Measurements from ENCODE around the gene GRM1. TPM values are rescaled to one million over a fixed set of nuclear protein-coding genes. Genes with fewer than 3 reads are reported as not detected.
"Not testable (repeated sequence)": the region's sequence is repeated elsewhere in the genome, so short reads cannot be mapped to it uniquely, and the experiment has no call there.

The GRM1 gene
- total RNA-seq, 2 experiments from 2014 or later, result not detected

DNA sequence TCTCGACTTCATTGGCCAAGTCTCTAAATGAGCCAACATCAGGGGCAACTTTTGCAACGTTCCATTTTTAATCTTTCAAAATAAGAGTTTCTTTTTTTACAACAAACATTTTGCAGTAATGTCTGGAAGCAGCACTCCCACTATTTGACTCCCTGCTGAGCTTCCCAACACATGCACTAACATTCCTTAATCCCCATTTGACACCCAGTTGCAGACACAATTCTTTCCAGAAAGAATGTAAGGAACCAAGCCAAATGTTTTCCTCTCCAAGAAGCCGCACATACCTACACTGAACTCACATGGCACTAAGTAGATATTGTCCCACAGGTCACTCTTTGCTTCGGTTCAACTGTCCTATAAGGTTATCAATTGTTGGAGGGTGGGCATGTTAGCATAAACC, 165.6 kb downstream of the GRM1 start:
- DNase-seq, result no peak
- Mint-ChIP-seq H3K36me3 (no peaks in the 10 kb centered on the region), H3K9me3 (no peaks in the 10 kb centered on the region), H3K27me3 (peaks cover 3% of the 10 kb centered on the region), H3K27ac (no peak overlapping the region), H3K4me1 (no peaks in the 10 kb centered on the region), H3K4me3 (no peak overlapping the region)

DNA sequence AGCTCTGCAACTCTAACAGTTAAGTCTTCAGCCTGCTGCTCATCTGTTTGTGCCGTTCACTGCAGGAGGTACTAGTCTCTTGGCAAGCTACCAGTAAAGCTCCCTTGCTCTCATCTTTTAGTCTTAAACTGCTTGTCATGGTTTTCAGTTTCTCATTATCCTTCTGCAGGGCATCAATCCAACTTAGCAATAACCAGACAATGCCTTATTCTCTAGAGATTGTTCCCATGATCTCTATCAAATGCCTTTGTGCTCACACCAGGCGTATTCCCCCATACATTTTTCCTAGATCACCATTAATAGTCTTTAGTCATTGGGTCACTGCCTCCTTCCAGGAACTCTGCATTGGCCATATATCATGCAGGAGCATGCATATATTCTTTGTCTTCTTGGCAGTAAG, 171.3 kb downstream of the GRM1 start:
- H3K27ac Mint-ChIP-seq, result no peak overlapping the region
- no peak for DNase-seq
- H3K9me3 Mint-ChIP-seq, result no peaks in the 10 kb centered on the region
- H3K27me3 Mint-ChIP-seq, result no peaks in the 10 kb centered on the region
- H3K36me3 Mint-ChIP-seq, result no peaks in the 10 kb centered on the region
- H3K4me3 Mint-ChIP-seq, result no peak overlapping the region
- no peaks in the 10 kb centered on the region for H3K4me1 Mint-ChIP-seq

DNA sequence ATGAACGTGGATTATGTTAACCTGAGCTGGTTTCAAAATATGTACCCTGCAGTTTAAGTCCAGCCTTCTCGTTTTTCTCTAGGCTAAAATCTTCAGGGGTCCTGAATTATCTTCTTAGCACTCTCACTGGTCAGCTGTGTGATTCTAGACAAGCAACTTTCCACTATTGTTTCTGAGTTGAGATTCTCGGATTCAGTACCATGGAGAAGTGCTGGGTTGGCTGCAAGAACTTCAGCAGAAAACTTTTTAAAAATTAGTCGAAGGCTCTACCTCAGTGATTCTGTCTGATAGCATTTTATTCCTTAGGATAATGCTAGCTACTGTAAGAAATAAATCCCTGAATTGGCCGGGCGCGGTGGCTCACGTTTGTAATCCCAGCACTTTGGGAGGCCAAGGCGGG, 173.7 kb downstream of the GRM1 start:
- H3K27ac Mint-ChIP-seq, result no peak overlapping the region
- no peak for DNase-seq

DNA sequence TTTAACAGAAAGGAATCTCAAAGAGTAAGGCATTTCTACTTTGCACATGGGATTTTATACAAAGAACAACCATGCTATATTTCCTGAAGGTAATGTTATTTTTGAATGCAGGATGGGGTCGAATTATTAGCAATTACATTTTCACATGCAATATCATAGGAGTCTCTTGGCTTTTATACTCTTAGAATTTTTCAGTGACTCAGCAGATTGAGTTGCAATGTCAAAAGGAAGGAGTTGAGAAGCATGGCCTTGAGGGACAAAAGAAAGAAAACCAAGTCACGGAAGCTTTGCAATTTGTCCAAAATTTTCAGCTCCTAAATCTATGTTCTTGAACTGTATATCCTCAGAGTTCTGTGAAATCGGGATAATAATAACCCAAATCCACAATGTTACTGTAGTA, 181.1 kb downstream of the GRM1 start:
- Mint-ChIP-seq H3K36me3 (no peaks in the 10 kb centered on the region), H3K4me3 (no peak overlapping the region), H3K9me3 (no peaks in the 10 kb centered on the region), H3K27ac (no peak overlapping the region), H3K4me1 (peaks cover 3% of the 10 kb centered on the region), H3K27me3 (peaks cover 4% of the 10 kb centered on the region)
- no peak for DNase-seq

More for the DNA sequence above, 173.7 kb downstream of the GRM1 start:
- no peaks in the 10 kb centered on the region for H3K36me3 Mint-ChIP-seq
- H3K9me3 Mint-ChIP-seq, result no peaks in the 10 kb centered on the region
- H3K4me3 Mint-ChIP-seq, result no peak overlapping the region
- no peaks in the 10 kb centered on the region for H3K27me3 Mint-ChIP-seq
- H3K4me1 Mint-ChIP-seq, result no peaks in the 10 kb centered on the region

DNA sequence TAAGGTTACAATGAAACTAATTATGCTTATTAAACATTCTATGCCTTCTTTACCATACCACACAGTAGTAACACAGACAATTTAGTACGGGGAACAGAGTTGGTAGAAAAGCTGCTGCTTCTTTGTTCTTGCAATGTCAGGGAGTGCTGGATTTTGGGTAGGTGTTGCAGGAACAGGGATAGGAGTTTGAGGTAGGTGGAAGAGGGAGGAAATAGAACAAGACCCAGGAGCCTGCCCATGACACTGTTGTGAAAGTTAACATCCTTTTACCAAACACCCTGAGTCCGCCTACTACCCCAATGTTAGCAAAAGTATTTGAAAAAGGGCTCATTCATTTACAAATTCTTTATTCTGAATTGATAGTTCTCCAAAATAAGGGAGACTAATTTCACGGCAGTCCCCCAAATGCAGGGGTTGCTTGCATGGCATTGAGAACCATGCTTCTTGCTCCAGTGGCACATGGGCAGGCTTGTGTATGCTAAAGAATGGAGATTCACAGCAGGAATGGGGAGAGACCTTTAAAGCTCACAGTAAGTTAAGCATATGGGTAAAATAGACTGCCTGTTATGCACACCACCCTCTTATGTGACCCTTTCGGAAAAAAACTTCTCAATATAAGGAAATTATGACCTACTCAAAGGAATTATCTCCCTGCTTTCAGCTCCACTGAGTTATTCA, 181.7 kb downstream of the GRM1 start:
- peaks cover 3% of the 10 kb centered on the region for H3K4me1 Mint-ChIP-seq
- H3K27me3 Mint-ChIP-seq, result peaks cover 4% of the 10 kb centered on the region
- no peak overlapping the region for H3K27ac Mint-ChIP-seq
- H3K4me3 Mint-ChIP-seq, result no peak overlapping the region
- no peaks in the 10 kb centered on the region for H3K9me3 Mint-ChIP-seq
- no peaks in the 10 kb centered on the region for H3K36me3 Mint-ChIP-seq
- DNase-seq, result no peak

DNA sequence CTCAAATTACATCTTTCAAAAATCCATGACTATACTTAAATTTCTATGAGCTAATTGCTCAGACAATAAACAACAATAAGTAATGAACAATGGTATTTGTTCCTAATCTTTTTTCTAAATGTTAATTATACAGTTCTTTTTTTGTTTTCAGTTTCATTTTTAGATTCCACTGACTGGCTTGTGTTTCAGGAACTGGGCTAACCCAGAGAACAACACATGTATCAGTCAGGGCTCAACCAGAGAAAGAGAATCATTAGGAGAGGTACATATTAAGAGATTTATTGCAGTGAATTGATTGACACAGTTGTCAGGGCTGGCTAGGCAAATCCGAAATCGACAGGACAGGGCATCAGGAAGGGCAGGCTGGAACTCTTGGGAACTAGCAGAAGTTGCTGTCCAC, 182.8 kb downstream of the GRM1 start:
- H3K4me3 Mint-ChIP-seq, result no peak overlapping the region
- no peak for DNase-seq
- H3K9me3 Mint-ChIP-seq, result no peaks in the 10 kb centered on the region
- no peaks in the 10 kb centered on the region for H3K36me3 Mint-ChIP-seq
- H3K27me3 Mint-ChIP-seq, result peaks cover 4% of the 10 kb centered on the region
- no peak overlapping the region for H3K27ac Mint-ChIP-seq
- peaks cover 3% of the 10 kb centered on the region for H3K4me1 Mint-ChIP-seq

DNA sequence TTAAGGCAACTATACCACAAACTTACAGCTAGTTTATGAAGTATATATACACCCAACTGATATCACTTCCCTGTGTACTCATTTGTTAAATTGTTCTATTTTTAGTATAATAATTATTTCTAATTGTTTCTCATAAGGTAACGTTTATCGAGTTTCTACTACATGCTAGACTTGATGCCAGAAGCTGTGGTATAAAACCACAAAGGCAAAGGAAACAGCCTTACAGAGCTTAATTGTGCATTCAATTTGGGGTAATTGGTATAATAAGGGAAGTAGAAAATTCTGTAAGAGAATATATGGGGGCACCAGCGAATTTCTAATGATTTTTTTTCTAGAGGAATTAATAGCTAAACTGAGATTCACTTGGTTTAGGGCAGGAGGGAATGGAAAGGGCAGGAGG, 183.9 kb downstream of the GRM1 start:
- Mint-ChIP-seq H3K27me3 (peaks cover 4% of the 10 kb centered on the region), H3K4me1 (peaks cover 3% of the 10 kb centered on the region), H3K9me3 (no peaks in the 10 kb centered on the region), H3K27ac (no peak overlapping the region), H3K36me3 (no peaks in the 10 kb centered on the region), H3K4me3 (no peak overlapping the region)
- DNase-seq, result no peak

DNA sequence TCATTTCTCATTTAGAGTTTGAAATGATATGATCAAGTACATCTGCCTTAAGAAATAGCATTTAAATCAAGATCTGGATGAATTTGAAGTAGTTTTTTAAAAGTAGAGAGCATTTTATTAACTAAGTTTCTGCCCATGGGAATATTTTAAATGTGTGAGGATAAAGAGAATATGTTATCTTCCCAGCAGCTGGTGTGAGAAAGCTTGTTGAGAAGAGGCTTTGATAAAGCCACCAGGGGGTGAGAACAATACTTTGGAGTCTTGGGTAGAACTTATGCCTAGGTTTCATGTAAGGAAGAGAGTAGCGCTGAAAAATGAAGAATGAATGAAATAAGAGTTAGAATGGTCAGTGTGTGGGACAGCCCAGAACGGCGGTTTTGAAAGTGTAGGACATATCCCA, 190.2 kb downstream of the GRM1 start:
- H3K27ac Mint-ChIP-seq, result no peak overlapping the region

DNA sequence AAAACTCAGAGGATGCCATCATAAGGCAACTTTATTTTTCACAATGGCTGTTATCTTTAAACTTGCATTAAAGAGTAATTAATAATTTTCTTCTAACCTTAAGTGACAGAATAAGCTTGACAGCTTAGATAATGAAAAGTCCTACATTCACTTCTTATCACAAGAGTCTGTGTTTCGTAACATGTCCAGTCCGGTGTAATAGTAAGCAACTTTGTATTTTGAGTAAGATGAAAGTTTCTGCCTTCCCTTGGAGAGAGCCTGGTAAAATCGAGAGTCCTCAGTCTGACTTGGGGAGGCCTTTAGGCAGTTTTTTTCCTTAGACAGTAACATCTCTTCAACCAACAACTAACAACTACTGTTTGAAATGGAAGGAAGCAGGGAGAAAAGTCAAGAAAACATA, 195.6 kb downstream of the GRM1 start:
- H3K36me3 Mint-ChIP-seq, result no peaks in the 10 kb centered on the region
- H3K27me3 Mint-ChIP-seq, result no peaks in the 10 kb centered on the region
- H3K4me1 Mint-ChIP-seq, result no peaks in the 10 kb centered on the region
- no peak overlapping the region for H3K4me3 Mint-ChIP-seq
- DNase-seq, result no peak
- H3K27ac Mint-ChIP-seq, result no peak overlapping the region
- H3K9me3 Mint-ChIP-seq, result no peaks in the 10 kb centered on the region

More for the DNA sequence above, 190.2 kb downstream of the GRM1 start:
- H3K9me3 Mint-ChIP-seq, result no peaks in the 10 kb centered on the region
- no peak for DNase-seq
- H3K4me1 Mint-ChIP-seq, result no peaks in the 10 kb centered on the region
- no peaks in the 10 kb centered on the region for H3K27me3 Mint-ChIP-seq
- H3K4me3 Mint-ChIP-seq, result no peak overlapping the region
- no peaks in the 10 kb centered on the region for H3K36me3 Mint-ChIP-seq

DNA sequence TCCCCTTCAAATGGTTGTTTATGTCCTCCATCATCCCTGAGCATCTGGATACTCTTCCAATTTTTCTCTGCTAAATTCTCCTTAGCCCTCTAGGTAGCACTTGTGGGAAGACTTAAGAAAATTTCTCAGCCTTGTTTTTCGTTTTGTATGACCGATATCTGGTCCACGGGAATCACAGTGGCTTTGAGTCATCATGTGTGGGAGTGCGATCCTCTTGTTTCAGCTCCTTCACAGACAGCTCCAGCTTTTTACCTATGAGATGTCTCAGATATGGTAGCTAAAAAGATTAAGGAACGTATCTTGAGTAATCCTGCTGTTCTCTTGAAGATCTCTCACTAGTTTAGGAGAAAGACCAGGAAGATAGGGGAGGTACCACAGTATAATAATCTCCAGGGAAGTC, 196.1 kb downstream of the GRM1 start:
- Mint-ChIP-seq H3K4me1 (no peaks in the 10 kb centered on the region), H3K9me3 (no peaks in the 10 kb centered on the region), H3K4me3 (no peak overlapping the region), H3K27me3 (no peaks in the 10 kb centered on the region), H3K27ac (no peak overlapping the region), H3K36me3 (no peaks in the 10 kb centered on the region)
- no peak for DNase-seq

DNA sequence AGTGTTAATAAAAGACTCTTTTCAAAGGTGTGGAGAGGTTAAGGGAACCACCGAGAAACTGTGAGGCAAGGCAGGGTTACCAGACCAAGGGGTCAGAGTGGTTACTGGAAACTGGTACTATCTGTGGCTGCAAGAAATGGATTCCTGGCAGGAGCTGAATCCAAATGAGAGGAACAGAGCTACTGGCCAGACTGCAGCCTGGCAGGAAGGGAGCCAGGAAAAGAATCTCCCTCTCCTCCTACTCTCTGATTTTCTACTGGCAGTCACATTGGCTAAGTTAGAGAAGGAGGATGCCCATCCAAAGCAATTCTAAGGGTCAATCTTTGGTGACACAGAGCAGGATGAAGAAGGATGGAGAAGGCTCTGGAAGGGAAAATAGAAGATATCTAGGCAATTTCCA, 211.5 kb downstream of the GRM1 start:
- H3K4me1 Mint-ChIP-seq, result no peaks in the 10 kb centered on the region
- no peaks in the 10 kb centered on the region for H3K36me3 Mint-ChIP-seq
- H3K9me3 Mint-ChIP-seq, result peaks cover 3% of the 10 kb centered on the region
- no peak overlapping the region for H3K27ac Mint-ChIP-seq
- no peaks in the 10 kb centered on the region for H3K27me3 Mint-ChIP-seq
- H3K4me3 Mint-ChIP-seq, result no peak overlapping the region
- no peak for DNase-seq

DNA sequence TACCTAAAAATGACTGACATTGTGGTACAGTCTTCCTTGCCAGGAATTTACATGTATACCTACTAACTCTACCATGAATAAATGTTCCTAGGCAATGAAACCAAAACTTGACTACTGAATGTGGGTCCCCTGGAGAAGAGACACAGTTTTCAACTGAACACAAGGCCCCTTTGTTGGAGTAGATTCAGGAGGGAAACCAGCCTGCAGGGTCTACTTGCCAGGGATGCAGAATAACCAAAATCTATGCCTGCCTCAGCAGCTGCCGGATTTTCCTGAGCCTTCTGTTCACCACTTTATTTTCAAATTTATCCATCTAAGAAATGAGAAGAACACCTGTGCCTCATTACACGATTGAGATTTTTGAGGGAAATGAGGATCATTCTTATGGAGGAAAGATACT, 211.9 kb downstream of the GRM1 start:
- no peak overlapping the region for H3K4me3 Mint-ChIP-seq
- no peaks in the 10 kb centered on the region for H3K4me1 Mint-ChIP-seq

DNA sequence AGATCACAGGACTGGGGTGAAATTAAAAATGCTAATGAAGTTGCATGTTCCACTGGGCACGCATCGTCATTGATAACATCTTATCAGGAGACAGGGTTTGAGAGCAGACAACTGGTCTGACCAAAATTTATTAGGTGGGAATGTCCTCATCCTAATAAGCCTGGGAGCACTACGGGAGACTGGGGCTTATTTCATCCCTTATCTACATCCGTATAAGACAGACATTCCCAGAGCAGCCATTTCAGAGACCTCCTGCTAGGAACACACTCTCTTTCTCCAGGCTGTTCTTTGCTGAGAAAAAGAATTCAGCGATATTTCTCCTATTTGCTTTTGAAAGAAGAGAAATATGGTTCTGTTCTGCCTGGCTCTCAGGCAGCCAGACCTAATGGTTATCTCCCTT, 214.8 kb downstream of the GRM1 start:
- not testable (repeated sequence) for H3K4me1 Mint-ChIP-seq, H3K9me3 Mint-ChIP-seq, H3K36me3 Mint-ChIP-seq, H3K27me3 Mint-ChIP-seq, H3K4me3 Mint-ChIP-seq, DNase-seq, H3K27ac Mint-ChIP-seq

More for the DNA sequence above, 211.9 kb downstream of the GRM1 start:
- Mint-ChIP-seq H3K9me3 (peaks cover 3% of the 10 kb centered on the region), H3K27ac (no peak overlapping the region), H3K36me3 (no peaks in the 10 kb centered on the region), H3K27me3 (no peaks in the 10 kb centered on the region)
- DNase-seq, result no peak

DNA sequence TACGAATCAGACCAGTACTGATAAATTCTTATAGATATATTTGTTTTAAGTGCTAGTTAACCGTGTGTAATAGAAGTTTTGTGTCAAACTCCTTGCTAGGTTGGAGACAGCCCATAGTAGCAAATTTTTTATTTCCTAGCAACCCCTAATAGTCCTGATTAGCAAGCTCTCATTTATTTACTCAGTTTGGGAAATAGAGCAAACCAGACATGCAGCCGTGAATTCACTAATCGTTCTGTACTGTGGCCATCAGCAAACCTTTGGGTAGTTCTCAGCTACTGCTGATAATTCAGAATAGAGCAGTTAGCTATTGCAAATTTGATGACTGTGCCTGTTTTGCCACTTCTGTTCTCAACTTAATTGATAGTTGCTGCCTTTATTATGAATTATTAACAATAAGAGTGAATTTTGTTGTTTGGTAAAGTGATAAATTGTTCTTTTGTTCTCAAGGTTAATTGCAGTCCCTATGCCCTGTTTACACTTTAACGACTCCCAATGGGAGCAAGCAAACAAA, 215.8 kb downstream of the GRM1 start:
- DNase-seq, result no peak

DNA sequence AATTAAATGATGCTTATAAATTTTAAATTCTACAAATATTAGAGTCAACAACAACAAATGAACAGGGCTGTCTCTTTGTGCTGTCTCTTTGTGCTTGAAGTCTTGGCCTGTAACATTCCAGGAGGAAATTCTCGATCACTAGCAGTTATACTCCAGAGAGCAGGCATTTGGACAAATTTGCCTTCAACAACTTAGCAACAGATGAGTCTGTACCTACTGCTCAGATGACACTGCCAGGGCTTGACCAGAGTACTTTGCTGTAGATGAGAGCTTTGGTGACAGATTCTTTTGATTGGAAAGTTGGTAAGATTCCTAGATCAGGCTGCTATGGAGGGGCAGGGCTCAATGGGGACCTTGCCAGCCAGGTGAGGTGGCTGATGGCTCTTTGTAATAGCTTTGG, 217.2 kb downstream of the GRM1 start:
- Mint-ChIP-seq H3K4me1 (no peaks in the 10 kb centered on the region), H3K27me3 (peaks cover 4% of the 10 kb centered on the region), H3K9me3 (peaks cover 3% of the 10 kb centered on the region), H3K27ac (no peak overlapping the region), H3K4me3 (no peak overlapping the region), H3K36me3 (no peaks in the 10 kb centered on the region)
- DNase-seq, result no peak

More for the DNA sequence above, 215.8 kb downstream of the GRM1 start:
- Mint-ChIP-seq H3K9me3 (peaks cover 3% of the 10 kb centered on the region), H3K4me3 (no peak overlapping the region), H3K27me3 (peaks cover 4% of the 10 kb centered on the region), H3K36me3 (no peaks in the 10 kb centered on the region), H3K27ac (no peak overlapping the region), H3K4me1 (no peaks in the 10 kb centered on the region)

DNA sequence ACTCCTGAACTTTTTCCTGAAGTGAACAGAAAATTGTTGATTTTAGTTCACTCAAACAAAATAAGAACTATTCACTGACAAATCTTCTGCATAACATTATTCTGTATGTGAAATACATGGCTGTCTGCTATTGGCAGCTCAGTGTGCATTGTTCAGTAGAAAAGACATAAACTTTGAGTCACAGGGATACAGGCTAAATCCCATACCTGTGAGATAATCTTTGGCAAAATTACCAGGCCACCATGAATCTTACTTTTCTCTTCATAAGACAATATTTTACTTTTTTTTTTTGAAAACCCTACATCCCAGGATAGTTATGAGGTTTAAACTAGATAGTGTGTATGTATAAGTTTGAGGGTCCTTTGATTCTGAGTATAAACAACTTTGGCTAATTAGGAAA, 224.8 kb downstream of the GRM1 start:
- Mint-ChIP-seq H3K9me3 (no peaks in the 10 kb centered on the region), H3K36me3 (no peaks in the 10 kb centered on the region), H3K4me1 (no peaks in the 10 kb centered on the region), H3K4me3 (no peak overlapping the region), H3K27ac (no peak overlapping the region), H3K27me3 (no peaks in the 10 kb centered on the region)
- no peak for DNase-seq
